Activated CD4-positive, alpha-beta T cell treated with anti-CD3 and anti-CD28 coated beads, Interleukin-10, Interleukin-2, amounts not matched to agents 100 ng/mL and 50 ng/mL, durations not matched to agents 16 hours and 8 hours (primary cell): ENCODE measurements around the gene NCOA7.

ENCODE experiments used
- DNase-seq: peaks from one replicate; pipeline ENCODE4 v3.0.0-alpha.2; 2020

NCOA7 gene

GRCh38 chr6:125815080-125815910, 24.5 kb downstream of the NCOA7 start:
- DNase-seq, result no peak

GRCh38 chr6:125816828-125817280, 26.1 kb downstream of the NCOA7 start:
- no peak for DNase-seq

- no peak for DNase-seq
Measured at GRCh38 chr6:125818225-125818657, 27.5 kb downstream of the NCOA7 start.

GRCh38 chr6:125818772-125819260, 28.1 kb downstream of the NCOA7 start:
- no peak for DNase-seq

- no peak for DNase-seq
Measured at GRCh38 chr6:125819535-125820326, 29.0 kb downstream of the NCOA7 start.

GRCh38 chr6:125821825-125822281, 31.1 kb downstream of the NCOA7 start:
- no peak for DNase-seq

GRCh38 chr6:125823180-125823579, 32.4 kb downstream of the NCOA7 start:
- no peak for DNase-seq

GRCh38 chr6:125824946-125825771, 34.4 kb downstream of the NCOA7 start:
- no peak for DNase-seq

GRCh38 chr6:125826695-125827463, 36.1 kb downstream of the NCOA7 start:
- no peak for DNase-seq

- no peak for DNase-seq
Measured at GRCh38 chr6:125827788-125828320, 37.1 kb downstream of the NCOA7 start.

- DNase-seq, result no peak
Measured at GRCh38 chr6:125828476-125829039, 37.8 kb downstream of the NCOA7 start.

GRCh38 chr6:125829433-125829832, 38.7 kb downstream of the NCOA7 start:
- DNase-seq, result peak; percentile 34

- DNase-seq, result no peak
Measured at GRCh38 chr6:125831659-125832058, 40.9 kb downstream of the NCOA7 start.

- DNase-seq, result no peak
Measured at GRCh38 chr6:125832391-125833117, 41.8 kb downstream of the NCOA7 start.

- no peak for DNase-seq
Measured at GRCh38 chr6:125834348-125834747, 43.6 kb downstream of the NCOA7 start.

- no peak for DNase-seq
Measured at GRCh38 chr6:125835221-125835744, 44.5 kb downstream of the NCOA7 start.

- no peak for DNase-seq
Measured at GRCh38 chr6:125836466-125836865, 45.7 kb downstream of the NCOA7 start.

- DNase-seq, result no peak
Measured at GRCh38 chr6:125839471-125839870, 48.7 kb downstream of the NCOA7 start.

GRCh38 chr6:125839879-125840278, 49.1 kb downstream of the NCOA7 start:
- no peak for DNase-seq
